Left renal pelvis (tissue), 4 donors: Measurements from ENCODE around the gene METRN. TPM values are rescaled to one million over a fixed set of nuclear protein-coding genes. Genes with fewer than 3 reads are reported as not detected.
"Not testable (repeated sequence)": the region's sequence is repeated elsewhere in the genome, so short reads cannot be mapped to it uniquely, and the experiment has no call there.

Source experiments
- DNase-seq, 4 donors: peaks; one replicate each; pipeline ENCODE4 v3.0.0-alpha.2; 2013; ENCODE audit warnings: low read depth in 4 of 4, low spot score in 3 of 4
- polyA plus RNA-seq, 4 donors: library from polyadenylated mRNA; unstranded; fragments of 120-200 nt; gene quantifications; one replicate each; pipeline ENCODE4 v1.2.1, GENCODE V29; 2013; ENCODE audit not compliant: insufficient read length in 4 of 4

METRN gene
- polyA plus RNA-seq, 4 donors = 5.2 to 12.1 (median 9.2) TPM

- no peak for DNase-seq
These were observed 7.8 kb upstream of the METRN start for GRCh38 chr16:707062-707538.

GRCh38 chr16:708019-708418 lies 6.9 kb upstream of the METRN start:
- no peak for DNase-seq

- DNase-seq = no peak
These were observed 6.0 kb upstream of the METRN start for GRCh38 chr16:708959-709358.

- DNase-seq = no peak
These were observed 5.1 kb upstream of the METRN start for GRCh38 chr16:709566-710499.

- DNase-seq = no peak
These were observed 4.3 kb upstream of the METRN start for GRCh38 chr16:710500-711075.

GRCh38 chr16:711084-711483 lies 3.8 kb upstream of the METRN start:
- DNase-seq = no peak

- no peak for DNase-seq
These were observed 3.2 kb upstream of the METRN start for GRCh38 chr16:711548-712320.

GRCh38 chr16:712740-713250 lies 2.1 kb upstream of the METRN start:
- not testable (repeated sequence) for DNase-seq

GRCh38 chr16:714079-714478 lies 839 bp upstream of the METRN start:
- no peak for DNase-seq

GRCh38 chr16:715477-716199 lies 720 bp downstream of the METRN start:
- no peak for DNase-seq

GRCh38 chr16:716200-716568 lies 1.3 kb downstream of the METRN start:
- DNase-seq = no peak

GRCh38 chr16:716768-717325 lies 1.9 kb downstream of the METRN start:
- DNase-seq = no peak

- no peak for DNase-seq
These were observed 2.7 kb downstream of the METRN start for GRCh38 chr16:717450-718245.

GRCh38 chr16:718389-718788 lies 3.5 kb downstream of the METRN start:
- no peak for DNase-seq

- no peak for DNase-seq
These were observed 4.0 kb downstream of the METRN start for GRCh38 chr16:718922-719321.

GRCh38 chr16:719815-720446 lies 5.0 kb downstream of the METRN start:
- DNase-seq = no peak

GRCh38 chr16:720447-720989 lies 5.6 kb downstream of the METRN start:
- no peak for DNase-seq

GRCh38 chr16:720990-721764 lies 6.3 kb downstream of the METRN start, which contains the start of gene ANTKMT:
Gene ANTKMT, plus strand, starts transcription at chr16:721146. Its CDS starts 129 bp downstream, at chr16:721275.
- peak in 1 of 4 donors; percentile 59 for DNase-seq
